Measurements from ENCODE around the gene RFPL4AL1.
"Not testable (repeated sequence)": the region's sequence is repeated elsewhere in the genome, so short reads cannot be mapped to it uniquely, and the experiment has no call there.

DNA sequence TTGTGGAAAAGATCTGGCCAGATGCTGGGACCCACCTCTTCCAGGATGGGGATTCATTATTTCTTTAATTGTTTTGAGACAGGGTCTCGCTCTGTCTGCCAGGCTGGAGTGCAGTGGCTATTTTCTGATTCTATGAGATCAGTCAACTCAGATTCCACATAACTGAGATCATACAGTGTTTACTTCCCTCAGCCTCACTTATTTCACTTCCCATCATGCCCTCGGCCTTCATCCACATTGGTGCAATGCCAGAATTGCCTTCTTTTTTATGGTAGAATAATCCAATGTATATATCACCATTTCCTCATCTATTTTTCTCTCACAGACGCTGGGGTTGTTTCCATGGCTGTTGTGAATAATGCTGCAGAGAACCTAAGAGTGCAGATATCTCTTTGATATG, 714 bp downstream of the RFPL4AL1 start:
- TF ChIP-seq, protein P1, sequence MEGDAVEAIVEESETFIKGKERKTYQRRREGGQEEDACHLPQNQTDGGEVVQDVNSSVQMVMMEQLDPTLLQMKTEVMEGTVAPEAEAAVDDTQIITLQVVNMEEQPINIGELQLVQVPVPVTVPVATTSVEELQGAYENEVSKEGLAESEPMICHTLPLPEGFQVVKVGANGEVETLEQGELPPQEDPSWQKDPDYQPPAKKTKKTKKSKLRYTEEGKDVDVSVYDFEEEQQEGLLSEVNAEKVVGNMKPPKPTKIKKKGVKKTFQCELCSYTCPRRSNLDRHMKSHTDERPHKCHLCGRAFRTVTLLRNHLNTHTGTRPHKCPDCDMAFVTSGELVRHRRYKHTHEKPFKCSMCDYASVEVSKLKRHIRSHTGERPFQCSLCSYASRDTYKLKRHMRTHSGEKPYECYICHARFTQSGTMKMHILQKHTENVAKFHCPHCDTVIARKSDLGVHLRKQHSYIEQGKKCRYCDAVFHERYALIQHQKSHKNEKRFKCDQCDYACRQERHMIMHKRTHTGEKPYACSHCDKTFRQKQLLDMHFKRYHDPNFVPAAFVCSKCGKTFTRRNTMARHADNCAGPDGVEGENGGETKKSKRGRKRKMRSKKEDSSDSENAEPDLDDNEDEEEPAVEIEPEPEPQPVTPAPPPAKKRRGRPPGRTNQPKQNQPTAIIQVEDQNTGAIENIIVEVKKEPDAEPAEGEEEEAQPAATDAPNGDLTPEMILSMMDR (IDR thresholded peaks at IDR 0.05): not testable (repeated sequence)
- not testable (repeated sequence) for TF ChIP-seq POLR2A (IDR thresholded peaks at IDR 0.05)

Data from breast epithelium (tissue), 3 donors.